Body of pancreas (tissue), 4 donors: ENCODE data around the gene PCSK5.

Experiments used
- POLR2A ChIP-seq, 3 donors: fragments of 450-650 bp; IDR thresholded peaks; one replicate each; pipeline ENCODE4 v1.6.1; 2016; ENCODE audit warnings: antibody characterized with exemption in 3 of 3, mild to moderate bottlenecking in 2 of 3
- TF ChIP-seq, protein P1 (sequence below), 7 experiments: fragments of 450-650 bp in 4 of 7; fragments of 200-600 bp in 3 of 7; sonication (generic) in 3 of 7; IDR thresholded peaks; one replicate each; pipeline ENCODE4 v1.5.1; 2016 to 2019; ENCODE audit warnings: antibody characterized with exemption in 7 of 7

DNA sequence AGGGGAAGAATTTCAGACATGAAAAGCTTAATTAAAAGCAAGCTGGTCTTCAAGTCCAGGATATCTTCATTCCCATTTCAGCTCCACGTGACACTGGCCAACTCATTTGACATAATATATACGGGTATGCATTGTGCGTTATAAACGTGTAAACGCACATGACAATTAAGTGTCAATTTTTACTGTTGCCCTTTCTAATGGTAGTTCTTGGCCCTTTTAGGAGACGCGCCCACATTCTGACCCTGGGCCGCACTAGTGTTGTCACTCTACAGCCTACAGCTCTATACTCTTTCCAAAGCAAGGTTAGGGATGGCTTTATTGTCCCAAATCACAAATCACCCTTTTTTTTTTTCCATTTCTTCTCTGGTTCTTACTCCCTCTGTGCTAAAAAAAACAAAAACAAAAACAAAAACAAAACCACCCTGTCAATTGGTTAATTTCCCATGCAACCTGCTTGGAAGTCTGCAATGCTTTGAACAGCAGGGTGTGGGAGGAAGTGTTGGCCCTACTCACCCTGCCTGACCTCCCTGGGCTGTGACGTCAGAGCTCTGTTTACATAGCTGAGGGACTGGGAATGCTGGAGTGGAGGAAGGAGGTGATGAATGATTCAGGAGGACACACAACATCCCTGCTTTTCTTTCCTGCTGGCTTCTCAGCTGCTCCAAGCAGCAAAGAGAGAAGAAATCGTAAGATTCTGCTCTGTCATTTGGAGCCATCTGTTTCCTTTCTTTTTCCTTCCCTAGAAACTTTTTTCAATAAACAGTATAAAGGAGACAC is 484.5 kb downstream of the PCSK5 start:
- TF ChIP-seq POLR2A (IDR thresholded peaks at IDR 0.05): peak in 2 of 3 donors; percentile 19 to 35
- TF ChIP-seq, protein P1, sequence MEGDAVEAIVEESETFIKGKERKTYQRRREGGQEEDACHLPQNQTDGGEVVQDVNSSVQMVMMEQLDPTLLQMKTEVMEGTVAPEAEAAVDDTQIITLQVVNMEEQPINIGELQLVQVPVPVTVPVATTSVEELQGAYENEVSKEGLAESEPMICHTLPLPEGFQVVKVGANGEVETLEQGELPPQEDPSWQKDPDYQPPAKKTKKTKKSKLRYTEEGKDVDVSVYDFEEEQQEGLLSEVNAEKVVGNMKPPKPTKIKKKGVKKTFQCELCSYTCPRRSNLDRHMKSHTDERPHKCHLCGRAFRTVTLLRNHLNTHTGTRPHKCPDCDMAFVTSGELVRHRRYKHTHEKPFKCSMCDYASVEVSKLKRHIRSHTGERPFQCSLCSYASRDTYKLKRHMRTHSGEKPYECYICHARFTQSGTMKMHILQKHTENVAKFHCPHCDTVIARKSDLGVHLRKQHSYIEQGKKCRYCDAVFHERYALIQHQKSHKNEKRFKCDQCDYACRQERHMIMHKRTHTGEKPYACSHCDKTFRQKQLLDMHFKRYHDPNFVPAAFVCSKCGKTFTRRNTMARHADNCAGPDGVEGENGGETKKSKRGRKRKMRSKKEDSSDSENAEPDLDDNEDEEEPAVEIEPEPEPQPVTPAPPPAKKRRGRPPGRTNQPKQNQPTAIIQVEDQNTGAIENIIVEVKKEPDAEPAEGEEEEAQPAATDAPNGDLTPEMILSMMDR (IDR thresholded peaks at IDR 0.05): no peak
